OCI-LY7 (cell line): Measurements from ENCODE around the gene ANGPT4. TPM values are rescaled to one million over a fixed set of nuclear protein-coding genes. Genes with fewer than 3 reads are reported as not detected.

Source experiments
- BruUV-seq: library from RNA; stranded (reverse); fragments of 400-500 nt; replicated peaks from 2 replicates; lab custom pipeline; 2021; lab: Mats Ljungman, UMichigan
- CTCF ChIA-PET: fragments of 300-600 bp; sonication (Branson Sonifier 250); formaldehyde crosslinking; loops from one replicate; lab custom pipeline; 2022; ENCODE audit warnings: antibody characterized with exemption; ENCODE audit not compliant: unreplicated experiment; lab: Charles Lee
- POLR2A ChIA-PET: fragments of 300-600 bp; sonication (Branson Sonifier 250); formaldehyde crosslinking; loops from one replicate; lab custom pipeline; 2022; ENCODE audit warnings: antibody characterized with exemption; lab: Charles Lee
- DNase-seq: peaks from one replicate; pipeline ENCODE4 v3.0.0-alpha.2; 2015; ENCODE audit warnings: low spot score
- H2AFZ ChIP-seq: fragments of 200-600 bp; sonication (generic), shearing (Covaris generic); 2 replicates; pipeline ENCODE4 v1.6.1; 2014; ENCODE audit warnings: mild to moderate bottlenecking, antibody characterized with exemption, low read length, moderate library complexity
- H3K27ac ChIP-seq: fragments of 200-600 bp; sonication (generic); 2 replicates; pipeline ENCODE4 v1.5.1; 2014; ENCODE audit warnings: mixed run types, low read depth, mild to moderate bottlenecking, moderate library complexity, low read length, inconsistent platforms; ENCODE audit not compliant: poor library complexity, severe bottlenecking
- H3K36me3 ChIP-seq: fragments of 200-600 bp; sonication (generic); 2 replicates; pipeline ENCODE4 v1.6.1; 2014; ENCODE audit warnings: mild to moderate bottlenecking, antibody characterized with exemption, low read length, moderate library complexity, mixed read lengths; ENCODE audit not compliant: insufficient read depth
- H3K4me1 ChIP-seq: fragments of 200-600 bp; sonication (generic); 2 replicates; pipeline ENCODE4 v1.5.1; 2014; ENCODE audit warnings: mild to moderate bottlenecking, low read length; ENCODE audit not compliant: insufficient read depth, poor library complexity, severe bottlenecking
- H3K4me2 ChIP-seq: fragments of 200-600 bp; sonication (generic); 2 replicates; pipeline ENCODE4 v1.6.1; 2014; ENCODE audit warnings: mild to moderate bottlenecking, low read length
- H3K4me3 ChIP-seq: fragments of 200-600 bp; sonication (generic); 2 replicates; pipeline ENCODE4 v1.5.1; 2014; ENCODE audit warnings: mild to moderate bottlenecking, low read depth, low read length; ENCODE audit not compliant: poor library complexity, severe bottlenecking
- H3K79me2 ChIP-seq: fragments of 200-600 bp; sonication (generic); 2 replicates; pipeline ENCODE4 v1.6.1; 2016; ENCODE audit warnings: low read depth, mild to moderate bottlenecking, low read length, moderate library complexity, mixed read lengths; ENCODE audit not compliant: insufficient read depth
- H3K9me2 ChIP-seq: fragments of 200-600 bp; sonication (generic); 2 replicates; pipeline ENCODE4 v1.6.1; 2016; ENCODE audit warnings: mild to moderate bottlenecking, low read length, mixed read lengths; ENCODE audit not compliant: insufficient read depth
- H3K9me3 ChIP-seq: fragments of 200-600 bp; sonication (generic); 2 replicates; pipeline ENCODE4 v1.6.1; 2014; ENCODE audit warnings: mild to moderate bottlenecking, mixed run types, low read length, mixed read lengths
- H4K20me1 ChIP-seq: fragments of 200-600 bp; sonication (generic); 2 replicates; pipeline ENCODE4 v1.6.1; 2014; ENCODE audit warnings: mild to moderate bottlenecking, antibody characterized with exemption, low read length, moderate library complexity, mixed read lengths; ENCODE audit not compliant: insufficient read depth
- EZH2phosphoT487 ChIP-seq: fragments of 200-600 bp; sonication (generic); IDR thresholded peaks from 2 replicates; pipeline ENCODE4 v1.6.1; 2018; ENCODE audit warnings: low read depth, borderline replicate concordance, mild to moderate bottlenecking, mixed run types, antibody characterized with exemption, low read length, moderate library complexity, mixed read lengths
- intact Hi-C: fragments of 100-400 bp; cut with micrococcal nuclease; formaldehyde crosslinking; loops from one replicate; pipeline ENCODE4 v1.10.0; 2022; ENCODE audit not compliant: unreplicated experiment
- total RNA-seq, 2 experiments: library from RNA; depleted of rRNA in 1 of 2; stranded (reverse); fragments of >200 nt in 1 of 2; shearing (Covaris generic) in 1 of 2; gene quantifications; 2 replicates each; pipeline ENCODE4 v1.2.3, GENCODE V29; 2014 to 2022
- TF ChIP-seq, protein P1 (sequence below): fragments of 200-600 bp; sonication (generic); conservative IDR thresholded peaks from 2 replicates; pipeline ENCODE4 v1.5.1; 2014; ENCODE audit warnings: mild to moderate bottlenecking, antibody characterized with exemption, low read length, moderate library complexity, mixed read lengths

The ANGPT4 gene
- total RNA-seq, 2 experiments from 2014 or later: not detected

DNA sequence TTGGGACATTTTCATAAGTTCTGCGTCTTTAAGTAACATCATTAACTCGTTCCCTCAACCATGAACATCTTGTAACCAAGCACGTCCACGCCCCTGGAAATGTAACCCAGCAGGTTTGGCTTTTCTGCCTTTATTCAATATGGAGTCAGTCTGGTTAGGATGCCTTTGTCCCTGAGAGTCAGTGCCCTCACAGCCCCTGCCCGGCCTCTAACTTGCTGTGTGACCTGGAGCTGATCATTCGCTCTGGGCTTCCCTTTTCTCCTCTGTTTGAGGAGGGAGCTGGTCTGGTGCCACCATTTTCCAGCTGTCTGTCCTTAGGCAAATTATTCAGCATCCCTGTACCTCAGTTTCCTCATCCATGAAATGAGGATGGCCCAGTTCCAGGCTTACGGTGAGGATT, 26.5 kb upstream of the ANGPT4 start:
- Histone ChIP-seq H3K27ac (no peak overlapping the region), H3K79me2 (no peaks in the 10 kb centered on the region), H3K4me2 (no peak overlapping the region), H2AFZ (no peak overlapping the region), H3K36me3 (no peaks in the 10 kb centered on the region), H3K4me3 (no peak overlapping the region), H3K9me3 (no peaks in the 10 kb centered on the region), H3K4me1 (no peaks in the 10 kb centered on the region), H4K20me1 (no peaks in the 10 kb centered on the region), H3K9me2 (no peaks in the 10 kb centered on the region)
- BruUV-seq: no TSS peak
- intact Hi-C loops: no loop called here
- ChIA-PET CTCF (no interaction called here), POLR2A (no interaction called here)
- no peak for TF ChIP-seq EZH2phosphoT487
- TF ChIP-seq, protein P1, sequence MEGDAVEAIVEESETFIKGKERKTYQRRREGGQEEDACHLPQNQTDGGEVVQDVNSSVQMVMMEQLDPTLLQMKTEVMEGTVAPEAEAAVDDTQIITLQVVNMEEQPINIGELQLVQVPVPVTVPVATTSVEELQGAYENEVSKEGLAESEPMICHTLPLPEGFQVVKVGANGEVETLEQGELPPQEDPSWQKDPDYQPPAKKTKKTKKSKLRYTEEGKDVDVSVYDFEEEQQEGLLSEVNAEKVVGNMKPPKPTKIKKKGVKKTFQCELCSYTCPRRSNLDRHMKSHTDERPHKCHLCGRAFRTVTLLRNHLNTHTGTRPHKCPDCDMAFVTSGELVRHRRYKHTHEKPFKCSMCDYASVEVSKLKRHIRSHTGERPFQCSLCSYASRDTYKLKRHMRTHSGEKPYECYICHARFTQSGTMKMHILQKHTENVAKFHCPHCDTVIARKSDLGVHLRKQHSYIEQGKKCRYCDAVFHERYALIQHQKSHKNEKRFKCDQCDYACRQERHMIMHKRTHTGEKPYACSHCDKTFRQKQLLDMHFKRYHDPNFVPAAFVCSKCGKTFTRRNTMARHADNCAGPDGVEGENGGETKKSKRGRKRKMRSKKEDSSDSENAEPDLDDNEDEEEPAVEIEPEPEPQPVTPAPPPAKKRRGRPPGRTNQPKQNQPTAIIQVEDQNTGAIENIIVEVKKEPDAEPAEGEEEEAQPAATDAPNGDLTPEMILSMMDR: no peak
- no peak for DNase-seq

DNA sequence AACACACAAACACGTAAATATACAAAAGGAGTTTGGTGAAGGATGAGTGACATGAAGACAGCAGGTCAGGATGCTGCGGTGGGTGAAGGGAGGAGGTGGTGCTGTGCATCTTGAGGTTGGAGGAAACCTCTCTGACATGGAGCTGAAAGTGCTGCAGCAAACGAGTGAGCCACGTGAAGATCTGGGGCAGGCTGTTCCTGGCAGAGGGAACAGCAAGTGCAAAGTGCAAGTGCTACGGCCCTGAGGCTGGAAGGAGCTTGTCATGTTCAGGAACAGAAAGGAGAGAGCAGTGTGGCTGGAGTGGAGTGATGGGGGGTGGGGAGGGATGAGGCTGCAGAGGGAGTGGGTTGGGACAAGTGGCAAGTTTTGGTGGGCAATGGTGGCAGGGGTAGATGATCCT, 24.8 kb upstream of the ANGPT4 start:
- TF ChIP-seq EZH2phosphoT487: no peak
- TF ChIP-seq, protein P1: no peak
- no peak overlapping the region for H2AFZ ChIP-seq
- no peak for DNase-seq
- no peaks in the 10 kb centered on the region for H4K20me1 ChIP-seq
- H3K4me1 ChIP-seq: no peaks in the 10 kb centered on the region
- ChIA-PET POLR2A (no interaction called here), CTCF (no interaction called here)
- no peaks in the 10 kb centered on the region for H3K9me3 ChIP-seq
- H3K36me3 ChIP-seq: no peaks in the 10 kb centered on the region
- H3K79me2 ChIP-seq: no peaks in the 10 kb centered on the region
- no peaks in the 10 kb centered on the region for H3K9me2 ChIP-seq
- H3K4me2 ChIP-seq: no peak overlapping the region
- intact Hi-C loops: no loop called here
- H3K27ac ChIP-seq: no peak overlapping the region
- BruUV-seq: no TSS peak
- H3K4me3 ChIP-seq: no peak overlapping the region

DNA sequence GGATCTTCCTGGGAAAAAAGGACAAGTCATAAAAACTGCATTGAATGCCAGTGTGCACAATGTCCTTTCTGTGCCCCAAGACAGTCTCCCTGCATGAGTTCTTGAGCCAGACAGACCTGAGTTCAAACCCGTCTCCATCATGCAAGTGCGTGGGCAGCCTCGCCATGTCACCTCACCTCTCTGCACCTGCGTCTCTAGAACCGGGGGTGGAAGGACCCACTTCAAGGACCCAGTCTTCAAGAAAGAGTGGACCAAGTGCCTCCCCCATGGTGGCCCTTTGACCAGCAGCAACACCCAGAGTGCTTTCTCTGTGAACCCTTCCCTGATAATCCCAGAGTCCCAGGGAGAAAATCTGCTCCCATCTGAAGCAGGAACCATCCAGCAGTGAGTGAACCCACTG, 23.5 kb upstream of the ANGPT4 start:
- no peak for DNase-seq
- Histone ChIP-seq H3K27ac (no peak overlapping the region), H3K79me2 (no peaks in the 10 kb centered on the region), H3K9me3 (no peaks in the 10 kb centered on the region), H3K36me3 (no peaks in the 10 kb centered on the region), H4K20me1 (no peaks in the 10 kb centered on the region), H3K4me3 (no peak overlapping the region), H3K4me2 (no peak overlapping the region), H2AFZ (no peak overlapping the region), H3K9me2 (no peaks in the 10 kb centered on the region), H3K4me1 (no peaks in the 10 kb centered on the region)
- TF ChIP-seq, protein P1: no peak
- no peak for TF ChIP-seq EZH2phosphoT487
- intact Hi-C loops: no loop called here
- POLR2A ChIA-PET: no interaction called here
- BruUV-seq: no TSS peak
- CTCF ChIA-PET: no interaction called here
